Activated CD8-positive, alpha-beta T cell treated with anti-CD3 and anti-CD28 coated beads, Interleukin-2, amount 10 ng/mL, durations not matched to agents 7 days and 5 days (primary cell): Measurements from ENCODE around the gene KIAA1586. TPM values are rescaled to one million over a fixed set of nuclear protein-coding genes. Genes with fewer than 3 reads are reported as not detected.
"Not testable (repeated sequence)": the region's sequence is repeated elsewhere in the genome, so short reads cannot be mapped to it uniquely, and the experiment has no call there.

ENCODE experiments used
- ATAC-seq: fragments of 150-1000 bp; cut with Tn5 transposase; one replicate; pipeline ENCODE4 v1.10.0; 2021; ENCODE audit warnings: moderate library complexity
- CTCF ChIA-PET: fragments of 350-600 bp; sonication (Branson Sonifier 250); formaldehyde crosslinking; loops from one replicate; lab custom pipeline; 2021; ENCODE audit warnings: antibody characterized with exemption; lab: Charles Lee
- POLR2A ChIA-PET: fragments of 350-600 bp; sonication (Branson Sonifier 250); formaldehyde crosslinking; loops from one replicate; lab custom pipeline; 2021; ENCODE audit warnings: antibody characterized with exemption; lab: Charles Lee
- DNase-seq: peaks from one replicate; pipeline ENCODE4 v3.0.0-alpha.2; 2020
- H3K27ac Mint-ChIP-seq: one replicate; pipeline ENCODE4 v1.8.0; 2021; ENCODE audit warnings: mild to moderate bottlenecking, mixed read lengths
- H3K27me3 Mint-ChIP-seq: one replicate; pipeline ENCODE4 v1.8.0; 2021; ENCODE audit warnings: low read depth, mixed read lengths
- H3K36me3 Mint-ChIP-seq: one replicate; pipeline ENCODE4 v1.8.0; 2021; ENCODE audit warnings: low read depth, mixed read lengths
- H3K4me1 Mint-ChIP-seq: one replicate; pipeline ENCODE4 v1.8.0; 2021; ENCODE audit warnings: low read depth, mixed read lengths
- H3K4me3 Mint-ChIP-seq: one replicate; pipeline ENCODE4 v1.8.0; 2021; ENCODE audit warnings: mild to moderate bottlenecking, mixed read lengths
- H3K9me3 Mint-ChIP-seq: one replicate; pipeline ENCODE4 v1.8.0; 2022; ENCODE audit warnings: mixed read lengths; ENCODE audit not compliant: insufficient read depth
- total RNA-seq, 2 experiments: library from RNA; stranded (reverse); gene quantifications; one replicate each; pipeline ENCODE4 v1.2.3, GENCODE V29; 2021

The KIAA1586 gene
- total RNA-seq, 2 experiments from 2014 or later: 12.9 to 13.5 TPM

GRCh38 chr6:57047257-57047585 lies 728 bp downstream of the KIAA1586 start:
- peaks cover 35% of the 10 kb centered on the region for H3K36me3 Mint-ChIP-seq
- peaks cover 23% of the 10 kb centered on the region for H3K4me1 Mint-ChIP-seq
- CTCF ChIA-PET, H3K27ac Mint-ChIP-seq, DNase-seq, POLR2A ChIA-PET, H3K4me3 Mint-ChIP-seq, H3K9me3 Mint-ChIP-seq: not testable (repeated sequence)
- H3K27me3 Mint-ChIP-seq: peaks cover 32% of the 10 kb centered on the region
- ATAC-seq: peak; percentile 18

- POLR2A ChIA-PET, ATAC-seq, H3K27ac Mint-ChIP-seq, DNase-seq, CTCF ChIA-PET, H3K9me3 Mint-ChIP-seq: not testable (repeated sequence)
- Mint-ChIP-seq H3K4me3 (peak overlapping the region; percentile 75), H3K36me3 (peaks cover 38% of the 10 kb centered on the region), H3K4me1 (peaks cover 23% of the 10 kb centered on the region), H3K27me3 (peaks cover 30% of the 10 kb centered on the region)
Observed at GRCh38 chr6:57047859-57048258, 1.4 kb downstream of the KIAA1586 start.

DNA sequence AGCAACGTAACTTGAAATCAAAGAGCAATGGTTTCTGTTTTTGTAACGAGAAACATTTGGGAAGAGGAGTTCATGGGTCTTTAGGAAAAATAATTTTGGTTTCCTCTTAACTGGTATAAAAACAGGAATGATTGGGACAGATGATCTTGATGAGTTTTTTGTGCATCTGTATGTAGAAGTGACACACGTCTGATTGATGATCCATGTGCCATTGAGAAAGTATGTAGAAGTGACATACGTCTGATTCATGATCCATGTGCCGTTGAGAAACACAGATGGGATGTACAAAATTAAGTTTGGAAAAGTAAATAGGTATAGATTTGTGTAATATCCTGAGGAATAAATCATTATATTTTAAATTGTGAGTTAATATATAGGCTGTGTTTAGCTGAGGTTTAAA lies 2.1 kb downstream of the KIAA1586 start:
- Mint-ChIP-seq H3K27me3 (peaks cover 24% of the 10 kb centered on the region), H3K9me3 (no peaks in the 10 kb centered on the region), H3K27ac (no peak overlapping the region), H3K4me3 (peak overlapping the region; percentile 75), H3K36me3 (peaks cover 43% of the 10 kb centered on the region), H3K4me1 (peaks cover 23% of the 10 kb centered on the region)
- ATAC-seq (no peak), DNase-seq (no peak)
- ChIA-PET CTCF (no interaction called here), POLR2A (no interaction called here)

GRCh38 chr6:57063847-57064246 lies 17.4 kb downstream of the KIAA1586 start:
- H3K36me3 Mint-ChIP-seq: peaks cover 25% of the 10 kb centered on the region
- peaks cover 8% of the 10 kb centered on the region for H3K4me1 Mint-ChIP-seq
- H3K4me3 Mint-ChIP-seq: no peak overlapping the region
- no peaks in the 10 kb centered on the region for H3K9me3 Mint-ChIP-seq
- CTCF ChIA-PET: no interaction called here
- DNase-seq (no peak), ATAC-seq (no peak)
- H3K27me3 Mint-ChIP-seq: no peaks in the 10 kb centered on the region
- POLR2A ChIA-PET: no interaction called here
- no peak overlapping the region for H3K27ac Mint-ChIP-seq

- Mint-ChIP-seq H3K4me1 (peaks cover 8% of the 10 kb centered on the region), H3K27ac (no peak overlapping the region), H3K4me3 (no peak overlapping the region), H3K27me3 (no peaks in the 10 kb centered on the region), H3K36me3 (peaks cover 19% of the 10 kb centered on the region), H3K9me3 (no peaks in the 10 kb centered on the region)
- ChIA-PET CTCF (no interaction called here), POLR2A (interaction anchor here (1.1 kb wide), 1 partner anchor 25 kb away, joined by 3 read pairs; no protein-coding TSS in a partner anchor)
- ATAC-seq (no peak), DNase-seq (no peak)
Observed at GRCh38 chr6:57064809-57065208, 18.3 kb downstream of the KIAA1586 start.

- CTCF ChIA-PET: no interaction called here
- Mint-ChIP-seq H3K36me3 (peaks cover 6% of the 10 kb centered on the region), H3K27me3 (no peaks in the 10 kb centered on the region), H3K4me1 (peaks cover 8% of the 10 kb centered on the region), H3K4me3 (no peak overlapping the region), H3K9me3 (no peaks in the 10 kb centered on the region), H3K27ac (no peak overlapping the region)
- DNase-seq (no peak), ATAC-seq (no peak)
- POLR2A ChIA-PET: no interaction called here
Observed at GRCh38 chr6:57068061-57068460, 21.6 kb downstream of the KIAA1586 start.

DNA sequence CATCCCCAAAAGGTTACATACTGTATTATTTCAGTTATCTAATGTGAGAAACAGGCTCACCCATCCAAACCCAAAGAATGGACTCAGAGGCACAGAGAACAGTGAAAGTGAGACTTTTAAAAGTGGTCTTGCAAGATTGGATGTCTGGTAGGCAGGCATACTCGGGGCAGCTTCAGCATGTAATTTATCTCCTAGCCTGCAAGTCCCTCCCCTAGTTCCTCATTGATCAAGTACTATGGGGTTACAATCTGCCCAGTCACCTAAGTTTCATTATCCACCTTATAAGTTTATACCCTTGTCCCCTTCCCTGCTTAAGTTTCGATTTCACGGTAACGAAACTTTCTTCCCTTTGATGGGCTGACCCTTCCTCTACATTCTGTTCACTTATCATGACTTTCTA lies 22.7 kb downstream of the KIAA1586 start:
- POLR2A ChIA-PET: no interaction called here
- Mint-ChIP-seq H3K27ac (no peak overlapping the region), H3K4me1 (peaks cover 8% of the 10 kb centered on the region), H3K9me3 (no peaks in the 10 kb centered on the region), H3K4me3 (no peak overlapping the region), H3K36me3 (peaks cover 6% of the 10 kb centered on the region), H3K27me3 (no peaks in the 10 kb centered on the region)
- CTCF ChIA-PET: no interaction called here
- DNase-seq: no peak
- no peak for ATAC-seq

DNA sequence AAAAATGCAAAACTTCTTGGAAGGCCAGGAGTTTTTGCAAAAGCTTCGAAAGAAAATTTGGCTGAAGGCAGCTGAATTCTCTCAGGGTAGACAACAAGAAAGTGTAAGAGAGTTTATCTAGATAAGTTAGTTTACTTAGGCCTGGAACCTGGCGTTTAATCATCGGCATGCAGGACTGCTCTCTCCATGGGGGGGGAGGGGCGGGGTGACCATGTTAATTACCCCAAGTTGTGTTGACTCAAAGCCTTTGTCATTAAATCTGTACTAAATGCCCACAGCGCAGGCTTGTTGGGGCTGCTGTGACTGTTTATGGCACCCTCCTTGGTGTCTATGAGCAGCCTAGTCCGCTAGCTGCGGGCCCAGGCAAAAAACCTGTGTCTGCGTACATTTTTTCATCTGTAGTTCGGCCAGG lies 23.4 kb downstream of the KIAA1586 start:
- Mint-ChIP-seq H3K27me3 (no peaks in the 10 kb centered on the region), H3K4me3 (no peak overlapping the region), H3K36me3 (peaks cover 2% of the 10 kb centered on the region), H3K27ac (no peak overlapping the region), H3K9me3 (no peaks in the 10 kb centered on the region), H3K4me1 (peaks cover 4% of the 10 kb centered on the region)
- ChIA-PET POLR2A (no interaction called here), CTCF (no interaction called here)
- DNase-seq (no peak), ATAC-seq (no peak)

GRCh38 chr6:57072108-57072507 lies 25.6 kb downstream of the KIAA1586 start:
- CTCF ChIA-PET: interaction anchor here (0.9 kb wide), 1 partner anchor 116 kb away, joined by 3 read pairs; no protein-coding TSS in a partner anchor
- no peak overlapping the region for H3K4me3 Mint-ChIP-seq
- no peak overlapping the region for H3K27ac Mint-ChIP-seq
- H3K27me3 Mint-ChIP-seq: no peaks in the 10 kb centered on the region
- POLR2A ChIA-PET: interaction anchor here (0.6 to 0.7 kb wide), 3 partner anchors 11 to 168 kb away, joined by 3 read pairs; no protein-coding TSS in a partner anchor
- ATAC-seq (no peak), DNase-seq (no peak)
- no peaks in the 10 kb centered on the region for H3K36me3 Mint-ChIP-seq
- no peaks in the 10 kb centered on the region for H3K9me3 Mint-ChIP-seq
- no peaks in the 10 kb centered on the region for H3K4me1 Mint-ChIP-seq

DNA sequence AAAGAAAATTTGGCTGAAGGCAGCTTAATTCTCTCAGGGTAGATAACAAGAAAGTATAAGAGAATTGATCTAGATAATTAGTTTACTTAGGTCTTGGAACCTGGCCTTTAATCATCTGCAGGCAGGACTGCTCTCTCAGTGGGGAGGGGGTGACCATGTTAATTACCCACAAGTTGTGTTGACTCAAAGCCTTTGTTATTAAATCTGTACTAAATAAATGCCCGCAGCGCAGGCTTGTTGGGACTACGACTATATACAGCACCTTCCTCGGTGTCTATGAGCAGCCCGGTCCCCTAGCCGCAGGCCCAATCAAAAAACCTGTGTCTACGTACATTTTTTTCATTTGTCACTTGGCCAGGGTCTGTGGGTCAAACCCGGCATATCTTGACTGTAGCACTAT lies 27.9 kb downstream of the KIAA1586 start:
- Mint-ChIP-seq H3K9me3 (peaks cover 6% of the 10 kb centered on the region), H3K4me1 (no peaks in the 10 kb centered on the region), H3K27ac (no peak overlapping the region), H3K4me3 (no peak overlapping the region), H3K36me3 (peaks cover 5% of the 10 kb centered on the region), H3K27me3 (no peaks in the 10 kb centered on the region)
- DNase-seq (no peak), ATAC-seq (no peak)
- CTCF ChIA-PET: no interaction called here
- POLR2A ChIA-PET: no interaction called here

- DNase-seq (no peak), ATAC-seq (no peak)
- Mint-ChIP-seq H3K36me3 (peaks cover 5% of the 10 kb centered on the region), H3K27ac (no peak overlapping the region), H3K27me3 (no peaks in the 10 kb centered on the region), H3K9me3 (peaks cover 8% of the 10 kb centered on the region), H3K4me3 (no peak overlapping the region), H3K4me1 (no peaks in the 10 kb centered on the region)
- POLR2A ChIA-PET: no interaction called here
- CTCF ChIA-PET: no interaction called here
Observed at GRCh38 chr6:57075092-57075491, 28.6 kb downstream of the KIAA1586 start.

DNA sequence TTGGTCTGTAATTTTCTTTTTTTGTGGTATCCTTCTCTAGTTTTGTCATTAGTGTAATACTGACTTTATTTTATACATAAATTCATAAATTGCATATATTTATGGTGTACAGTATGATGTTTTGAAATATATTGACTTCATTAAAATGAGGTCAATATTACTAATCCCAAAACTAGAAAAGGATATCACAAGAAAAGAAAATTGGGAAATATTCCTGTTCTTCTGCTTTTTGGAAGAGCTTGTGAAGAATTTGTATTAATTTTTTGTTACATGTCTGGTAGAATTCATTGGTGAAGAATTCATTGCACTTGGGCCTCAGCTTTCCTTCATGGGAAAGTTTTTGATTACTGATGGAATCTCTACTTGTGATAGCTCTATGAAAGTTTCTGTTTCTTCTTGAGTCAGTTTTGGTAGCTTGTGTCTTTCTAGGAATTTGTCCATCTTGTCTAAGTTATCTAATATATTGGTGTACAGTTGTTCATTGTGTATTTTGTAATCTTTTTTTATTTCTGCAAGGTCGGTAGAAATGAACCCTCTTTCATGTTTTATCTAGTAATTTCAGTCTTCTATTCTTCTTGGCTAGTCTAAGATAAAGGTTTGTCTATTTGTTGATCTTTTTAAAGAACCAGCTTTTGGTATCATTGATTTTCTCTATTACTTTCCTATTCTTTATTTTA lies 32.2 kb downstream of the KIAA1586 start:
- H3K27ac Mint-ChIP-seq: no peak overlapping the region
- H3K4me3 Mint-ChIP-seq: no peak overlapping the region
- H3K36me3 Mint-ChIP-seq: peaks cover 8% of the 10 kb centered on the region
- DNase-seq: no peak
- POLR2A ChIA-PET: no interaction called here
- peaks cover 13% of the 10 kb centered on the region for H3K9me3 Mint-ChIP-seq
- CTCF ChIA-PET: no interaction called here
- no peak for ATAC-seq
- H3K4me1 Mint-ChIP-seq: no peaks in the 10 kb centered on the region
- no peaks in the 10 kb centered on the region for H3K27me3 Mint-ChIP-seq

- ATAC-seq (no peak), DNase-seq (no peak)
- Mint-ChIP-seq H3K4me3 (no peak overlapping the region), H3K9me3 (peaks cover 2% of the 10 kb centered on the region), H3K27ac (no peak overlapping the region), H3K4me1 (peaks cover 9% of the 10 kb centered on the region), H3K27me3 (no peaks in the 10 kb centered on the region), H3K36me3 (peaks cover under 1% of the 10 kb centered on the region)
- ChIA-PET CTCF (no interaction called here), POLR2A (no interaction called here)
Observed at GRCh38 chr6:57085471-57085870, 39.0 kb downstream of the KIAA1586 start.
